Measurements from ENCODE around the gene SRMS.
"Not testable (repeated sequence)": the region's sequence is repeated elsewhere in the genome, so short reads cannot be mapped to it uniquely, and the experiment has no call there.

The SRMS gene

DNA sequence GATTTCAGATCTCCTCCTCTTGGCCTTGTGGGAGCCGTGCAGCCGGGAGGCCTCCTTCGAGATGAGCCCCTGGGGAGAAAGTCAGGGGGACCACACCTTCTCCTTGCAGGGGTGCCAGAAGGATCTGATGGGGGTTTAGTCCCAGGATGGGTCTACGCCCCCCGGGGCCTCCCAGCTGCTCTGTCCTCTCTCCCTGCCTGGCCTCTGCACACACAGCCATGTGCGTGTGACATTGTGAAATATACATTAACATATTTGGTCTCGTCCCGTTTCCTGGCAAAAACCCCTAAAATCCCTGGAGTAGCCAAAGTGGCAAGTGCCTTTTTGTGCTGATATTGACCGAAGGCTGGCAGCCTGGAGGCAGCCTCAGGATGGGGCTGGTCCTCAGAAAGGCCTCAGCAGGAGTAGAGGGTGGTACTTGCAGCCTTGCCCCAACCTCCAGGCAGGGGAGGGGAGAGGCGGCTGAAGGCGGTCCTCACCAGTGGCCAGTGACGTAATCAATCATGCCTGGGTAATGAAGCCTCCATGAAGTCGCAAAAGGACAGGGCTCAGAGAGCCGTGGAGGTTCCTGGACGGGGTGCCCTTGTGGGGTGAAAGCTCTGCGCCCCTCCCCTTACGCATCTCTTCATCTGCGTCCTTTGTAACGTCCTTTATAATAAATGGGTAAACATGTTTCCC, 31.6 kb upstream of the SRMS start:
- no peak for DNase-seq (ENCODE audit: low read depth in 2 of 2)

GRCh38 chr20:63578224-63579016, 30.9 kb upstream of the SRMS start:
- DNase-seq (ENCODE audit: low read depth in 2 of 2), result no peak

GRCh38 chr20:63577317-63577894, 29.9 kb upstream of the SRMS start:
- no peak for DNase-seq (ENCODE audit: low read depth in 2 of 2)

DNA sequence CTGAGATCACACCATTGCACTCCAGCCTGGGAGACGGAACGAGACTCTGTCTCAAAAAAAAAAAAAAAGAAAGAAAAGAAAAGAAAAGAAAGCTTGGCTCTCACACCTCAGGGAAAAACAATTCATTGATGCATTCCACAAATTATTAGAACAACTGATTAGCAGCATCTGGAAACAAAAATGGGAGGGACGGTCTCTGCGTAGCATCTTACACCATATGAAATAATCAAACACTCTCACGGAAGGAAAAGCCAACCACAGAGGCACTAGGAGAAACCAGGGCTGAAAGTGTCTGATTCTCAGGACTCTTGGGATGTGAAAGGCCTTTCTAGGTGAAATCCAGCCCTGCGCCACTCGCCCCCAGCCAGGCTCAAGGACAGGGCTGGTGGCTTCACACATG, 28.8 kb upstream of the SRMS start:
- DNase-seq (ENCODE audit: low read depth in 2 of 2), result no peak

DNA sequence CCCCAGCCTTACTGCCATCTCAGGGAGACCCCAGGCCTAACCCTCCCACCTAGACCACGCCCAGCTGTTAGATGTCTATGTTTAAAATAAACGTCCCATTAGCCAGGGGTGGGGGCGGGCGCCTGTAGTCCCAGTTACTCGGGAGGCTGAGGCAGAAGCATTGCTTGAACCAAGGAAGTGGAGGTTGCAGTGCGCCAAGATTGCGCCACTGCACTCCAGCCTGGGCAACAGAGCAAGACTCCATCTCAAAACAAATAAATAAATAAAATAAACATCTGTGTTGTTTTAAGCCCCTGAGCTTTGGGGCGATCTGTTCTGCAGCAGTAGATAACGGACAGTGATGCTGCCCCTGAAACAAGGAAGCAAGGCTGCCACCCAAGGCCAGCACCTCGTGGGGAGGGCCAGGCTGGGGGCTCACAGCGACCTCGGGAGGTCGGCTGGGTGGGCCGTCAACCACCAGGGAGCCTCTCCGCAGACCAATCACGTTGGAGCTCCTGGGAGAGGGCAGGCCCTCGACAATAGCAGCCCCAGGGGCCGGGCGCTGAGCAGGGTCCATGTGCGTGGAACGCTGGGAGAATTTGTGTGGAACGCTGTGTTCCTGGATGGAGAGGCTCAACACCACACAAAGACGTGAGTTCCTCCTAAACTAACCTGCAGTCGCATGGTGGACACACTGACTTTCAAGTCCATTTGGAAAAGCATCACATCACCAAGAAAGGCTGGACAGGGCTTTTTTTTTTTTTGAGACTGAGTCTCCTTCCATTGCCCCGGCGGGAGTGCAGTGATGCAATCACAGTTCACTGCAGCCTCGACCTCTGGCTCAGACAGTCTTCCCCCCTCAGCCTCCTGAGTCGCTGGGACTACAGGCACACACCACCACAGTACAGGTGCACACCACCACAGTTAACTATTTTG, 27.5 kb upstream of the SRMS start:
- no peak for DNase-seq (ENCODE audit: low read depth in 2 of 2)

DNA sequence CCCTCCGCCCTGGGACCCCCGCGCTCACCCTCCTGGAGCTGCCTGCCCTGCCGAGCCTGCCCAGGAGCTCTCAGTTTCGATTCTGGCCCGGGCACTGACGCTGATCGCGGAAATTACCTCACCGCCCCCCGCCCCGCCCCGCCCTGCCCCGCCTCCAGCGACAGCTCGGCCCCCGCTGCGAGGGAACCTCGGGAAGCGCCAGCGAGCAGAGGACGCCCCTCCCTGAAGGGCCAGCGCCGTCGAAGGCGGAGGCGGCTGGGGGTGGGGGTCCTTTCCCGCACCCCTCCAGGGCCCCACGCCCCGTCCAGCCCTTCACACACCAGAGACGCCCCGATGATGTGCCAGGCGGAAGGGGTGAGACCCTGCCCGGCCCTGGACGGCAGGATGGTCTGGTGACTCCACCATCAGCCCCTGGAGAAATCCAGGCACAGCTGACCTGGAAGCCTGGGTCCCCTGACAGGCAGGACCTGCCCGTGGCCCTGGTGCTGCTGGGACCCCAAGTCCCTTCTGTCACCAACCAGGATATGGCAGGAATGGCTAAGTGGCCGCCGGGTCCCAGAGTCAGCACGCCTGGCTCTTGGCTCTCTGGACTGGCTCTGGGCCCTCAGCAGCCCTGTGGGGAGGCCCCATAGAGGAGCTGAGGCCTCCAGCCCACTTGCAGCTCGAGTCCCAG, 26.7 kb upstream of the SRMS start, which contains the start of gene HELZ2:
Gene HELZ2 (minus strand): TSS at position 84 of the 673 bp plus-strand sequence. CDS start 1,854 bp downstream, outside the sequence.
- peak; percentile 31 to 34 for DNase-seq (ENCODE audit: low read depth in 2 of 2)

GRCh38 chr20:63573647-63574131, 26.1 kb upstream of the SRMS start:
- DNase-seq (ENCODE audit: low read depth in 2 of 2), result no peak

DNA sequence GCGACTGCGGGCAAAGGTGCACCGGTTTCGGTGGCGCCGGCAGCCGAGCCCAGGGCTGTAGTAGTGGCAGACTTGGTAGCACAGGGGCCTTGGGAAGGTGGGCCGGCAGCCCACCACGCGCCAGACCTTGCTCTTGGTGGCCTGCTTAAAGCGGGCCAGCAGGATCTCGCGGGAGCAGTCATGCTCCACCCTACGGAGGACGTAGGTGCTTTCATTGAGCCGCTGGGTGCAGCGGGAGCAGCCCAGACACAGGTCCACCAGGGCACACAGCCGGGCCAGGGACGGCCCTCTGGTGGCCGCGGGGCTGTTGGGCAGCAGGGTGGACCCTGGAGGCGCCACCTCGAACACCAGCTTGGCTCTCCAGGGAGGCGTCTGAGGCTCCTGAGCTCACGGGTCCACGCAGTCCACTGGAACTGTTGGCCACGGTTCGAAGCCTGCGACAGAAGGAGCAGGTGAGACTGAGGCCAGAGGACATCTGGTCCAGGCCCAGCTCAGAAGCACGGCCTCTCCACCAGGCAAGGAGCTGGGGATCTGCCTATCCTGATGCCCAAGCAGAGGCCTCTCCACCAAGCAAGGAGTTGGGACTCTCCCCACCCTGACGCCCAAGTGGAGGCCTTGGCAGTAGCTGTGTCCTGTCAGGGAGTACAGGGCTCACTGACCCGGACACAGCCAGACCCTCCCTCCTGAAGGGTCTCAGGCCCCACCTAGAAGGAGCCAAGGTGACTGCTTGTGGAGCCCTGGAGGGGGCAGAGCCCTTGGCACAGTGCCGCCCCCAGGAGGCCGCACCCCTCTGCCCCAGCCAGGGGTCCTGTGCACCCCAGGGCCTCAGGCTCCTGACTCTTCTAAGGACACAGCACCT, 25.5 kb upstream of the SRMS start:
- DNase-seq (ENCODE audit: low read depth in 2 of 2), result no peak

DNA sequence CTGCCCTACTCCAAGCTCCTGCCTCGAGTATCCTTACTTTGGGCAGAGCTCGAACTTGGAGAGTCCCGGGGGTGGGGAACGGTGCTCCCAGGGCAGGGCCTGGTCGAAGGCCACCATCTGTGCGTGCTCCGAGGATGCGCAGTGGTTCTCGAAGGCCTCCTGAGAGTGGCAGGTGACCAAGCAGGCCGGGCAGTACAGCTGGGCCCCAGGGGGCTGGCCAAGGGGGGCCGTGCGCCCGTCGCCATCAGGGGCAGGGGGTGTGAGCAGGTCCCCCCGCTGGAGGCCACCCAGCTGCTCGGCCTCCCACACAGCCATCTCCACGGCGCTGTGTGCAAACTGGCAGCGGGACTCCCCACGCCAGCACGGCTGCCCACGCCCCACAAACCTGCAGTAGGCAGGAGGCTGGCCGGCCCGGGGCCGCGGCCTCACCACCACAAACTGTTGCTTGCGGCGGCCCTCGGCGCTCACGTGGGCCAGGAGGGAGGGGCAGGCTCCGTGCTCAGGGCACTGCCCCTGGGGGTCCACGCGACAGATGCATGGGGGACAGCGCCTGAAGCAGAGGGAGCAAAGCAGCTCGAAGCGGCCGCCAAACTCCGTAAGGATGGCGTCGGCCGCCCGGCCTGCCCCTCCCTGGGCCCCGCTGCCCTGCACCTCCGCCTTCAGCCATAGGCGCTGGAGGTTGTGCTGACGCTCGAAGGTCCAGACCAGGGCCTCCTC, 24.7 kb upstream of the SRMS start:
- DNase-seq (ENCODE audit: low read depth in 2 of 2), result no peak

DNA sequence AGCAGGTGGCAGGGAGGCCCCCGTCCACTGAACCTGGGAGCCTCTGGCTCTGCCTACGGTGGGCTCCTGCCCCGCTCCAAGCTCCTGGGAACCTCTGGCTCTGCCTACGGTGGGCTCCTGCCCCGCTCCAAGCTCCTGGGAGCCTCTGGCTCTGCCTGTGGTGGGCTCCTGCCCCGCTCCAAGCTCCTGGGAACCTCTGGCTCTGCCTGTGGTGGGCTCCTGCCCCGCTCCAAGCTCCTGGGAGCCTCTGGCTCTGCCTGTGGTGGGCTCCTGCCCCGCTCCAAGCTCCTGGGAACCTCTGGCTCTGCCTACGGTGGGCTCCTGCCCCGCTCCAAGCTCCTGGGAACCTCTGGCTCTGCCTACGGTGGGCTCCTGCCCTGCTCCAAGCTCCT, 23.5 kb upstream of the SRMS start:
- DNase-seq (ENCODE audit: low read depth in 2 of 2), result not testable (repeated sequence)

- no peak for DNase-seq (ENCODE audit: low read depth in 2 of 2)
Measured at GRCh38 chr20:63570281-63571086, 22.9 kb upstream of the SRMS start.

DNA sequence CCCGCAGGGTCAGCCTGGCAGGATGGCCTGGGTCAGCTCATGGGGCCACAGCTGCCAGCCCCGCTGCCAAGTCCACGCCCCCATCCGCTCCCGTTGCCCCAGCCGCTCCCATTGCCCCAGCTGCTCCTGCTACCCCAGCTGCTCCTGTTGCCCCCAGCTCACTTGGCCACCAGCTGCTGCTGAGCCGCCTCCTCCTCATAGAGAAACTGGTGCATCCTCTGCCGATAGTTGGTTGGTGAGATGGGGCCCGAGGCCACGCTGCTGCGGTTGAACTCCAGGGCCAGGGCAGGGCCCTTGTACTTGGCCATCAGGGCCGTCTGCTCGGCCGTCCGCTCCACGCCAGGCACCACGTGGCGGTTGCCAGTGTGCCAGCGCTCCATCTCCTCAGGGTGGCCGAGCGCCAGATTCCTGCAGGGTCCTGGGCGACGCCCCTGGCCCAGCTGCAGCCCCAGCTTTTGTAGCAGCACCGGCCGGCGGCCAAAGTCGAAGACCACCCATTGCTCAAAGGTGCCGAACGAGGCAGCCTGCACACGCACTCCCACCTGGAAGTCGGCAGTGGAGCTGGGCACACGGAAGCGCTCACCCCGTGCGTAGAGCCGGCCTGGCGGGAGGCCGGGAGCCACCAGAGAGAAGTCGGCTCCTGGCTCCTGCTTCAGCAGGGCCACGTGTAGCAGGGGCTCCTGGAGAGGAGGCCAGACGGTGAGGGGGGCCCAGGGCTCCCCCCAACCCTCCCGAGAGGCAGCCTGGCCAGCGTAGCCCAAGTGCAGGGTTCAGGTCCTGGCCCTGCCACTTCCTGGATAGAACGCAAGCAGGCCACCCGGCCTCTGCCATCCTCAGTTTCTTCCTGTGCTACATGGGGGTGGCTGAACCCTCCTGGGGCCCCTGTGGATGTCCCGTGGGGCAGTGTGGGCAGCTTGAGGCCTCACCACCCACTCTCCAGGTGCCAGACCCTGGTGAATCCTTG, 21.7 kb upstream of the SRMS start:
- DNase-seq (ENCODE audit: low read depth in 2 of 2), result no peak

DNA sequence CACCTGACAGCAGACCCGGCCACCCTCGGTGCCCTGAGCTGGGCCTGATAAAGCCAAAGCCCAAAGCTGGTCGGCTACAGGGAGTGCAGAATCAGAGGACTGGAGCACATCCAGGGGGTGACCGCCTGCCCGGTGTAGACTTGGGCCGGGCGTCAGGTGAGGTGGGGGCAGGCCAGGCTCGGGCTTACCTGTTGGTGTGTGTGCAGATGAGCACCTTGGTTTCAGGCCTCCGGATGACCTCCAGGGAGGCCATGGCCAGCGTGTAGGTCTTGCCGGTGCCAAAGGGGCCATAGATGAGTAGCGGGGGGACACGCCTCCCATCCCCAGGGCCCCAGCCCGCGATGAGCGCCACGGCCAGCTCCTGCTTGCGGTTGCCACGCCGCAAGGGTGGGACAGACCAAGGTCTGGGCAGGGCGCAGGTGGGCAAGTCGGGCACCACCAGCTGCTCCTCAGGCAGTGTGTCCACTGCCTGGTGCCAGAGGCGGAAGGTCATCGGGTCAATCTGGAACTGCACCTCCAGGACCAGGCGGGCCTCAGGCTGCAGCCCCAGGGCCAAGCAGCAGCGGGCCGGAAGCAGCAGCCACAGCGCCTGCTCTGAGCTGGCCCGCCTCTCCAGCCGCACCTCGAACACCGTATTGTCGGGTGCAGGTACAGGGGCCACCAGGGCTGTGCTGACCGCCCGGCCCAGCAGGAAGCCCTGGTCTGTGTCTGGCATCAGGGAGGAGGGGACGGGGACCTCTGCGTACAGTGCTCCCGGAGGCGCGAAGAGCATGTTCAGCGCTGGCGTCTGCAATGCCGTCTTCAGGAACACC, 20.8 kb upstream of the SRMS start:
- DNase-seq (ENCODE audit: low read depth in 2 of 2), result no peak

DNA sequence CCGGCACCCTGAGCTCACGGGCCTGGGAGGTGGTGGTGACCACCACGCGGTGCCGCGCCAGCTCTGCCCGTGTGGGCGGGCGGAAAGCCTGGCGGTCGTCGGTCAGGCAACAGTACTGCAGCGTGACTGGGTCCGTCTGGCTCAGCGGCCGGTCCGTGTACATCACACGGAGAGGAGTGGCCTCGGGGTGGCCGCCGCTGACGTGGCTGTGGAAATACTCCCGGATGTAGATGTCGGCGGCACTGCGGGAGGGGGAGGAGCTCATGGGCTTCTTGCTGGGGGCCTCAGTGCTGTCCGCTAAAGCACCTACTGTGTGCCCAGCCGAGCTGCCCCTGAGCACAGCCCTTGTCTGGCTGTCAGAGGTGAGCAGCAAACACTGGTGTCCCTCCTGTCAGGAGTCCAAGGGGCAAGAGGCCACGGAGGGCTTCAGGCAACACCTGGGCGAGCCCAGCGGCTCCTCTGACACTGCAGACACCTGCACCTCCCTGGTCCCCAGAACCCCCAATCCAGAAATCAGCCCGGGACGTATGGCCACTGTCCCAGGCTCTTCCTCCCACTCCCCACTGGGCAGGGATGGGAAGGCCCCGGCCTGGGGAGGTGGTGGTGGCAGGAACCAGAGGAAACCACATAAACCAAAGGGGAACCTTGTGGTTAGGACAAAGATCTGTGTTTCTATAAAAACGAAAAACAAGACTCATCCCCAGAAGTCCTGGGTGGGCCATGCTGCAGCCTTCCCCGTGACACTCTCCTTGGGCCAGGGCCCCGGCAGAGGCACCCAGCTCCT, 20.0 kb upstream of the SRMS start:
- peak in 1 of 2 donors; percentile 42 for DNase-seq (ENCODE audit: low read depth in 2 of 2)

- DNase-seq (ENCODE audit: low read depth in 2 of 2), result no peak
Measured at GRCh38 chr20:63567136-63567385, 19.5 kb upstream of the SRMS start.

Measured in stimulated activated CD4-positive, alpha-beta T cell treated with anti-CD3 and anti-CD28 coated beads, Interleukin-4, amount 100 ng/mL, for 48 hours (primary cell).